ENCODE data around the gene HOXC5. TPM values are rescaled to one million over a fixed set of nuclear protein-coding genes. Genes with fewer than 3 reads are reported as not detected.

The HOXC5 gene
- total and polyA plus RNA-seq, 2 experiments from 2014 or later = 0.18 to 0.40 TPM

- H3K9me2 ChIP-seq (replicated peaks; ENCODE audit: insufficient read depth) = no peaks in the 10 kb centered on the region
- no peak overlapping the region for H3K4me3 ChIP-seq
- H3K9me3 ChIP-seq (ENCODE audit: low read depth) = no peaks in the 10 kb centered on the region
- peak overlapping the region; percentile 2 for H3K4me2 ChIP-seq
- H3K27ac ChIP-seq = no peak overlapping the region
- WGBS (ENCODE audit: low lambda C conversion rate, missing lambda C conversion rate) = 23% methylated on average over 16 of the region's 16 CpGs
- peaks cover 8% of the 10 kb centered on the region for H3K4me1 ChIP-seq (ENCODE audit: insufficient read depth)
- H3K79me2 ChIP-seq = no peaks in the 10 kb centered on the region
- TF ChIP-seq EZH2 (IDR thresholded peaks at IDR 0.05; ENCODE audit: borderline replicate concordance) (no peak), CTCF (IDR thresholded peaks at IDR 0.05; ENCODE audit: poor library complexity) (no peak), EZH2phosphoT487 (IDR thresholded peaks at IDR 0.05; ENCODE audit: low read depth, severe bottlenecking, unreplicated experiment) (no peak)
- H4K20me1 ChIP-seq (ENCODE audit: insufficient read depth, poor library complexity, severe bottlenecking) = no peaks in the 10 kb centered on the region
- H3K27me3 ChIP-seq = peaks cover 81% of the 10 kb centered on the region
- H3K36me3 ChIP-seq (replicated peaks; ENCODE audit: insufficient read depth, low read depth) = no peaks in the 10 kb centered on the region
- H2AFZ ChIP-seq = no peak overlapping the region
- DNase-seq (ENCODE audit: low spot score) = no peak
Measured at GRCh38 chr12:54039417-54040147, 6.7 kb downstream of the HOXC5 start.

- no peak overlapping the region for H3K4me3 ChIP-seq
- no peaks in the 10 kb centered on the region for H3K36me3 ChIP-seq (replicated peaks; ENCODE audit: insufficient read depth, low read depth)
- H3K27me3 ChIP-seq = peaks cover 81% of the 10 kb centered on the region
- H3K27ac ChIP-seq = no peak overlapping the region
- no peak for TF ChIP-seq EZH2phosphoT487 (IDR thresholded peaks at IDR 0.05; ENCODE audit: low read depth, severe bottlenecking, unreplicated experiment)
- TF ChIP-seq CTCF (IDR thresholded peaks at IDR 0.05; ENCODE audit: poor library complexity) = no peak
- TF ChIP-seq EZH2 (IDR thresholded peaks at IDR 0.05; ENCODE audit: borderline replicate concordance) = no peak
- no peak for DNase-seq (ENCODE audit: low spot score)
- no peaks in the 10 kb centered on the region for H3K9me3 ChIP-seq (ENCODE audit: low read depth)
- no peaks in the 10 kb centered on the region for H4K20me1 ChIP-seq (ENCODE audit: insufficient read depth, poor library complexity, severe bottlenecking)
- WGBS (ENCODE audit: low lambda C conversion rate, missing lambda C conversion rate) = 80% methylated on average over 4 of the region's 4 CpGs
- H3K9me2 ChIP-seq (replicated peaks; ENCODE audit: insufficient read depth) = no peaks in the 10 kb centered on the region
- H2AFZ ChIP-seq = no peak overlapping the region
- no peak overlapping the region for H3K4me2 ChIP-seq
- no peaks in the 10 kb centered on the region for H3K79me2 ChIP-seq
- H3K4me1 ChIP-seq (ENCODE audit: insufficient read depth) = peaks cover 8% of the 10 kb centered on the region
Measured at GRCh38 chr12:54040148-54040494, 7.3 kb downstream of the HOXC5 start.

- H3K36me3 ChIP-seq (replicated peaks; ENCODE audit: insufficient read depth, low read depth) = no peaks in the 10 kb centered on the region
- no peak overlapping the region for H2AFZ ChIP-seq
- no peaks in the 10 kb centered on the region for H3K79me2 ChIP-seq
- no peaks in the 10 kb centered on the region for H3K9me2 ChIP-seq (replicated peaks; ENCODE audit: insufficient read depth)
- H3K4me1 ChIP-seq (ENCODE audit: insufficient read depth) = peaks cover 8% of the 10 kb centered on the region
- H3K27me3 ChIP-seq = peaks cover 81% of the 10 kb centered on the region
- H4K20me1 ChIP-seq (ENCODE audit: insufficient read depth, poor library complexity, severe bottlenecking) = no peaks in the 10 kb centered on the region
- H3K4me3 ChIP-seq = no peak overlapping the region
- H3K27ac ChIP-seq = no peak overlapping the region
- H3K9me3 ChIP-seq (ENCODE audit: low read depth) = no peaks in the 10 kb centered on the region
- no peak overlapping the region for H3K4me2 ChIP-seq
- TF ChIP-seq CTCF (IDR thresholded peaks at IDR 0.05; ENCODE audit: poor library complexity) (no peak), EZH2phosphoT487 (IDR thresholded peaks at IDR 0.05; ENCODE audit: low read depth, severe bottlenecking, unreplicated experiment) (no peak), EZH2 (IDR thresholded peaks at IDR 0.05; ENCODE audit: borderline replicate concordance) (no peak)
- WGBS (ENCODE audit: low lambda C conversion rate, missing lambda C conversion rate) = 63% methylated on average over 3 of the region's 3 CpGs
- DNase-seq (ENCODE audit: low spot score) = no peak
Measured at GRCh38 chr12:54040648-54041047, 7.8 kb downstream of the HOXC5 start.
